Astrocyte of the spinal cord (primary cell): ENCODE data around the gene APOBEC3A.

Source experiments
- DNase-seq: peaks from one replicate; pipeline ENCODE4 v3.0.0; 2011; ENCODE audit warnings: low read depth, low spot score
- H3K4me3 ChIP-seq: 2 replicates; pipeline ENCODE4 v1.5.1; 2011; ENCODE audit warnings: low read depth, mild to moderate bottlenecking, low read length, moderate library complexity
- in situ Hi-C: cut with HindIII; loops from 2 replicates; pipeline ENCODE4 v1.10.0; 2017; ENCODE audit warnings: low sequenced_read_pairs
- TF ChIP-seq, protein P1 (sequence below): IDR thresholded peaks from 2 replicates; pipeline ENCODE4 v1.5.1; 2012; ENCODE audit warnings: low read depth, mild to moderate bottlenecking, low read length, inconsistent platforms

Gene APOBEC3A

DNA sequence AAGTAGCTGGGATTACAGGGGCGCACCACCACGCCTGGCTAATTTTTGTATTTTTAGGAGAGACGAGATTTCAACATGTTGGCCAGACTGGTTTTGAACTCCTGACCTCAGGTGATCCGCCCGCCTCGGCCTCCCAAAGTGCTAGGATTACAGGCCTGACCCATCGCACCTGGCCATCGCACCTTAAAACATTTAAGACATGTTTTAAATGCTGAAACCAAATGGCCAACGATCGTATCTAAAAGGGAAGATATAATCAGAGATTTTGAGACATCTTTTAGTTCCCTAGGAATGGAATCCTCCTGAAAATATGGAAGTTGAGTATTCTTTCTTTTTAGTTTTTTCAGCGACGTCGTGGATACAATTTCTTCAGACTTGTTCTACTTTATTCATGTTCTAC, 21.8 kb upstream of the APOBEC3A start:
- no peak overlapping the region for H3K4me3 ChIP-seq
- in situ Hi-C loops: no loop called here
- TF ChIP-seq, protein P1, sequence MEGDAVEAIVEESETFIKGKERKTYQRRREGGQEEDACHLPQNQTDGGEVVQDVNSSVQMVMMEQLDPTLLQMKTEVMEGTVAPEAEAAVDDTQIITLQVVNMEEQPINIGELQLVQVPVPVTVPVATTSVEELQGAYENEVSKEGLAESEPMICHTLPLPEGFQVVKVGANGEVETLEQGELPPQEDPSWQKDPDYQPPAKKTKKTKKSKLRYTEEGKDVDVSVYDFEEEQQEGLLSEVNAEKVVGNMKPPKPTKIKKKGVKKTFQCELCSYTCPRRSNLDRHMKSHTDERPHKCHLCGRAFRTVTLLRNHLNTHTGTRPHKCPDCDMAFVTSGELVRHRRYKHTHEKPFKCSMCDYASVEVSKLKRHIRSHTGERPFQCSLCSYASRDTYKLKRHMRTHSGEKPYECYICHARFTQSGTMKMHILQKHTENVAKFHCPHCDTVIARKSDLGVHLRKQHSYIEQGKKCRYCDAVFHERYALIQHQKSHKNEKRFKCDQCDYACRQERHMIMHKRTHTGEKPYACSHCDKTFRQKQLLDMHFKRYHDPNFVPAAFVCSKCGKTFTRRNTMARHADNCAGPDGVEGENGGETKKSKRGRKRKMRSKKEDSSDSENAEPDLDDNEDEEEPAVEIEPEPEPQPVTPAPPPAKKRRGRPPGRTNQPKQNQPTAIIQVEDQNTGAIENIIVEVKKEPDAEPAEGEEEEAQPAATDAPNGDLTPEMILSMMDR: no peak
- DNase-seq: no peak

- no peak for DNase-seq
- H3K4me3 ChIP-seq: no peak overlapping the region
- TF ChIP-seq, protein P1: no peak
- in situ Hi-C loops: no loop called here
These were observed 20.8 kb upstream of the APOBEC3A start for GRCh38 chr22:38936562-38936961.

GRCh38 chr22:38937036-38937435, 20.4 kb upstream of the APOBEC3A start:
- TF ChIP-seq, protein P1: no peak
- DNase-seq: no peak
- in situ Hi-C loops: no loop called here
- H3K4me3 ChIP-seq: no peak overlapping the region

- in situ Hi-C loops: no loop called here
- DNase-seq: no peak
- H3K4me3 ChIP-seq: no peak overlapping the region
- TF ChIP-seq, protein P1: no peak
These were observed 19.9 kb upstream of the APOBEC3A start for GRCh38 chr22:38937541-38937940.

DNA sequence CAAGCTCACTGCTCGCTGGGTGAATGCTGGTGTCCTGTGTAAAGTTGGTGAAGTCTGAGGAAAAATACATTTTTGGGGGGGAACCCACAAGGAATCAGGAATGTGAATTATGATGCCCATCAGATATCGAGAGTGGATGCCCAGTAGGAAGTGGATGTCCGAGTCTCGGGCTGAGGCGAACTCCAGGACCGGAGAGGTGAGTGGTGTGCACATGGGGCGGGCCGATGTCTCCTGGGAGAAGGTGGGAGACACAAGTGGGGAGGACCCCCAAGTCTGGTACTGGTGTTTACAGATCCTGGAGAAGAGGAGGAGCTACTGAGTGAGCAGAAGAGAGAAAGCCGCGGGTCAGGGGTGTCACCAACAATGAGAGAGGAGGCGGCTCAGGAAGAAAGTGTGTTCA, 19.2 kb upstream of the APOBEC3A start:
- no peak overlapping the region for H3K4me3 ChIP-seq
- TF ChIP-seq, protein P1: no peak
- DNase-seq: no peak
- in situ Hi-C loops: no loop called here

- in situ Hi-C loops: no loop called here
- DNase-seq: no peak
- TF ChIP-seq, protein P1: no peak
- no peak overlapping the region for H3K4me3 ChIP-seq
These were observed 18.5 kb upstream of the APOBEC3A start for GRCh38 chr22:38938925-38939324.

DNA sequence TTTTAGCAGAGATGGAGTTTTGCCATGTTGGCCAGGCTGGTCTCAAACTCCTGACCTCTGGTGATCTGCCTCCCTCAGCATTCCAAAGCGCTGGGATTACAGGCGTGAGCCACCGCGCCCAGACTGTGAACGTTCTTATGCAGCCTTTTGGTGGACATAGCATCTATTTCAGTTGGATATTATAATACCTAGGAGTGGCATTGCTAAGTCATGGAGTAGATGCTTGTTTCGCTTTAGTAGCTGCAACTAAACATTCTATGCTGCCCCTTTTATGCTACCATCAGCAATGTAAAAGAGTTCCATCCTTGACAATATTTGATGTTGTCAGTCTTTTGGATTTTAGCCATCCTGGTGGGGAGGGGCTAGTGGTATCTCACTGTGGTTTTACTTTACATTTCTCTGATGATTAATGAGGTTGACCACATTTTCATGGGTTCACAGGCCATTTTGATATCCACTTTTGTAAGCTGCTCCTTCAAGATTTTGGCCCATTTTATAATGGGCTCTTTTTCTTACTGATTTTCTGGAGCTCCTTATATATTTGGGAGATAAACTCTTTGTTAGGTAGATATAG, 16.5 kb upstream of the APOBEC3A start:
- DNase-seq: no peak
- TF ChIP-seq, protein P1: no peak
- no peak overlapping the region for H3K4me3 ChIP-seq
- in situ Hi-C loops: no loop called here
